HEK293T (cell line): ENCODE data around the gene FBXO7.

Source experiments
- SP1 ChIP-seq: fragments of 450-650 bp; IDR thresholded peaks from 2 replicates; pipeline ENCODE4 v1.6.1; 2017
- ZNF384 ChIP-seq: fragments of 450-650 bp; IDR thresholded peaks from 2 replicates; pipeline ENCODE4 v1.6.1; 2016

DNA sequence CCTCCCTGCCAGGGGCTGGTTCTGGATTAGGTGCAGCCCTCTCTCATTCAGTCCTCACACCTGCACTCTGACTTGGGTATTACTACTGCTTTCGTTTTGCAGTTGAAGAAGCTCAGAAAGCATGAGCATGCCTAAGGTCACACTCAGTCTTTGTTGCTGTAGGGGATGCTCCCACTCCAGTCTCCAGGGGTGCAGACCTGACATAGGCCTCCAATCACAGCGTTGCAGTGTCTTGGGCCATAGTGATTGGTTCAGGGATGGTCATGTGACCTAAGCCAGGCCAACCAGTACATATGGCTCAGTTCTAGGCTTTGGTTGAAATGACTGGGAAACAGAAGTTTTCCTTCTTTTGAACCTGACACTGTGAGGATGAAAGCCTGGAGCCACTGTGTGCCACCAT is 61.7 kb downstream of the FBXO7 start:
- no peak for TF ChIP-seq ZNF384
- no peak for TF ChIP-seq SP1
